ENCODE measurements around the gene CERKL.

CERKL gene

GRCh38 chr2:181574321-181574720 is 82.6 kb downstream of the CERKL start:
- peak; percentile 31 for DNase-seq (ENCODE audit: extremely low spot score)
- ChIA-PET POLR2A (no interaction called here), CTCF (interaction anchor here (5.5 kb wide), 1 partner anchor 140 kb away, joined by 34 read pairs; no protein-coding TSS in a partner anchor)
- TF ChIP-seq FOXK2 (IDR thresholded peaks at IDR 0.05) (no peak), CTBP1 (IDR thresholded peaks at IDR 0.05; ENCODE audit: borderline replicate concordance) (peak; percentile 85; the same call in 1 of the 2 replicates), HDGF (IDR thresholded peaks at IDR 0.05; ENCODE audit: borderline replicate concordance) (no peak)

DNA sequence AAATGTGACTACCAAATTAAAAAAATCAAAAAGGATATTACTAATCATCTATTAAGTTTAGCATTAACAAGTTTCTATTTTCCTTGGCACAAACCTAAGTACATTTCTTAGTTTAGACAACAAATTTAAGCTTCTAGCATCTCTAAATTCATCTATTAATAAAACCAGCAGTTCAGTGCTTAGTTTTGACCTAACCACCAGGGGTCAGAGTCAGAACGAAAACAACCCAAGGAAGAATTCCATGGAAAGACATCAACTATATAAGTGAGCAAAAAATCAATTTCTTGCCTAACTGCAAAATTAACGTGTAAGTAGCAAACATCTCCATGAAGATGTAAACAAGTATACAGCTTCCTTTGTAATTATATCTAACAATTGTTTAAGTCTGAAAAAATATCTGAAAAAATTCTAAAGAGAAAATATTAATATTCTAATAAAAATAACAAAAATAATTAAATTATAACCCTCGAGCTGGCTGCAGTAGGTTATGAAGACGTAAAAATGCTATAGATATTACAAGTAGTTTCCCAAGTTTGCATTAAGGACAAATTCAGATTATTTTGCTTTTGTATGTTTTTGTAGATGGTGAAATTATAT is 83.7 kb downstream of the CERKL start:
- TF ChIP-seq, protein P1, sequence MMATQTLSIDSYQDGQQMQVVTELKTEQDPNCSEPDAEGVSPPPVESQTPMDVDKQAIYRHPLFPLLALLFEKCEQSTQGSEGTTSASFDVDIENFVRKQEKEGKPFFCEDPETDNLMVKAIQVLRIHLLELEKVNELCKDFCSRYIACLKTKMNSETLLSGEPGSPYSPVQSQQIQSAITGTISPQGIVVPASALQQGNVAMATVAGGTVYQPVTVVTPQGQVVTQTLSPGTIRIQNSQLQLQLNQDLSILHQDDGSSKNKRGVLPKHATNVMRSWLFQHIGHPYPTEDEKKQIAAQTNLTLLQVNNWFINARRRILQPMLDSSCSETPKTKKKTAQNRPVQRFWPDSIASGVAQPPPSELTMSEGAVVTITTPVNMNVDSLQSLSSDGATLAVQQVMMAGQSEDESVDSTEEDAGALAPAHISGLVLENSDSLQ (IDR thresholded peaks at IDR 0.05) = no peak
- TF ChIP-seq ARNT (IDR thresholded peaks at IDR 0.05) = no peak
- no peak for DNase-seq (ENCODE audit: extremely low spot score)
- ChIA-PET POLR2A (no interaction called here), CTCF (interaction anchor here (0.6 to 5.5 kb wide), 6 partner anchors 12 to 505 kb away, joined by 3 to 34 read pairs (median 3); no protein-coding TSS in a partner anchor)

- TF ChIP-seq BHLHE40 (IDR thresholded peaks at IDR 0.05; ENCODE audit: borderline replicate concordance) (no peak), HDGF (IDR thresholded peaks at IDR 0.05; ENCODE audit: borderline replicate concordance) (no peak), NFRKB (IDR thresholded peaks at IDR 0.05) (no peak)
- TF ChIP-seq, protein P1 (IDR thresholded peaks at IDR 0.05) = no peak
- ChIA-PET CTCF (interaction anchor here (5.5 kb wide), 1 partner anchor 143 kb away, joined by 34 read pairs; no protein-coding TSS in a partner anchor), POLR2A (no interaction called here)
- DNase-seq (ENCODE audit: extremely low spot score) = no peak
Measured at GRCh38 chr2:181570833-181571661, 85.9 kb downstream of the CERKL start.

DNA sequence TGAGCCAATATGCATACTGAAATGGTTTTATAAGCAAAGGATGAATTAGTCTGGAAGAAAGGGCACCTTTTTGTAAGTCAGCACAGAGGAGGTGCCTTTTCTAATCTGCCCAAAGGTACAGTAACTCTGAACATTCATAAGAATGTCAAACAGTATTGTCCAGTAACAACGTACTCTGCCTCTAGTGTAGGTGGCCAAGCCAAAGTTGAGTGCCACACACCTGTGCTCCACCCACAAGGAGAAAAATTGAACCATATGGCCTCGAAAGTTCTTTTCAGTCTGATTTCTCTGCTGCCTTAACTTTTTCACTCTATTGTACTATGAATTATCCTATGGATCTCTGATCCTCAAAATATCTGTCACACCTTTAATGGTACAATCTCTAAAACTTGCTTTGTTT is 86.8 kb downstream of the CERKL start:
- TF ChIP-seq HDGF (IDR thresholded peaks at IDR 0.05; ENCODE audit: borderline replicate concordance) (no peak), ZNF384 (IDR thresholded peaks at IDR 0.05) (no peak), SP1 (IDR thresholded peaks at IDR 0.05) (no peak), CTBP1 (IDR thresholded peaks at IDR 0.05; ENCODE audit: borderline replicate concordance) (no peak), NFRKB (IDR thresholded peaks at IDR 0.05) (no peak), TARDBP (IDR thresholded peaks at IDR 0.05) (no peak), SUZ12 (IDR thresholded peaks at IDR 0.05) (no peak), L3MBTL2 (conservative IDR thresholded peaks at IDR 0.05) (no peak), FOXM1 (IDR thresholded peaks at IDR 0.05; ENCODE audit: borderline replicate concordance) (no peak), FOXK2 (IDR thresholded peaks at IDR 0.05) (no peak), ARNT (IDR thresholded peaks at IDR 0.05) (no peak), FOXA1 (IDR thresholded peaks at IDR 0.05) (no peak), ELF4 (IDR thresholded peaks at IDR 0.05) (no peak), LEF1 (IDR thresholded peaks at IDR 0.05; ENCODE audit: borderline replicate concordance) (no peak), BHLHE40 (IDR thresholded peaks at IDR 0.05; ENCODE audit: borderline replicate concordance) (no peak)
- TF ChIP-seq, protein P1 (IDR thresholded peaks at IDR 0.05) = no peak
- no peak for DNase-seq (ENCODE audit: extremely low spot score)
- CTCF ChIA-PET = interaction anchor here (1.2 kb wide), 1 partner anchor 145 kb away, joined by 3 read pairs; no protein-coding TSS in a partner anchor
- POLR2A ChIA-PET = no interaction called here

- ChIA-PET POLR2A (no interaction called here), CTCF (no interaction called here)
- TF ChIP-seq NFRKB (IDR thresholded peaks at IDR 0.05) (no peak), ARNT (IDR thresholded peaks at IDR 0.05) (no peak), SP1 (IDR thresholded peaks at IDR 0.05) (no peak), LEF1 (IDR thresholded peaks at IDR 0.05; ENCODE audit: borderline replicate concordance) (no peak), SUZ12 (IDR thresholded peaks at IDR 0.05) (no peak), FOXM1 (IDR thresholded peaks at IDR 0.05; ENCODE audit: borderline replicate concordance) (no peak), BHLHE40 (IDR thresholded peaks at IDR 0.05; ENCODE audit: borderline replicate concordance) (no peak)
- DNase-seq (ENCODE audit: extremely low spot score) = no peak
Measured at GRCh38 chr2:181566334-181567032, 90.4 kb downstream of the CERKL start.

- TF ChIP-seq HDGF (IDR thresholded peaks at IDR 0.05; ENCODE audit: borderline replicate concordance) = no peak
- no peak for TF ChIP-seq SP1 (IDR thresholded peaks at IDR 0.05)
- no peak for TF ChIP-seq LEF1 (IDR thresholded peaks at IDR 0.05; ENCODE audit: borderline replicate concordance)
- TF ChIP-seq CTBP1 (IDR thresholded peaks at IDR 0.05; ENCODE audit: borderline replicate concordance) = no peak
- TF ChIP-seq NFRKB (IDR thresholded peaks at IDR 0.05) = no peak
- TF ChIP-seq ELF4 (IDR thresholded peaks at IDR 0.05) = no peak
- TF ChIP-seq ARNT (IDR thresholded peaks at IDR 0.05) = no peak
- no peak for TF ChIP-seq FOXA1 (IDR thresholded peaks at IDR 0.05)
- no peak for TF ChIP-seq SUZ12 (IDR thresholded peaks at IDR 0.05)
- TF ChIP-seq TARDBP (IDR thresholded peaks at IDR 0.05) = no peak
- no peak for TF ChIP-seq FOXM1 (IDR thresholded peaks at IDR 0.05; ENCODE audit: borderline replicate concordance)
- TF ChIP-seq L3MBTL2 (conservative IDR thresholded peaks at IDR 0.05) = no peak
- TF ChIP-seq, protein P1 (IDR thresholded peaks at IDR 0.05) = no peak
- no peak for TF ChIP-seq ZNF384 (IDR thresholded peaks at IDR 0.05)
- TF ChIP-seq FOXK2 (IDR thresholded peaks at IDR 0.05) = no peak
- ChIA-PET POLR2A (no interaction called here), CTCF (no interaction called here)
- DNase-seq (ENCODE audit: extremely low spot score) = no peak
Measured at GRCh38 chr2:181563101-181563692, 93.7 kb downstream of the CERKL start.
